Left lung (tissue), 10 donors: ENCODE measurements around the gene MAP1B. TPM values are rescaled to one million over a fixed set of nuclear protein-coding genes. Genes with fewer than 3 reads are reported as not detected.

ENCODE experiments used
- ATAC-seq: fragments of 200-7000 bp; cut with Tn5 transposase; one replicate; pipeline ENCODE4 v1.9.1; 2020; ENCODE audit warnings: moderate library complexity
- DNase-seq, 4 donors: peaks; one replicate each; pipeline ENCODE4 v3.0.0-alpha.2; 2013 to 2020
- H3K27ac ChIP-seq, 2 donors: fragments of 200-600 bp; sonication (generic) in 1 of 2; one replicate each; pipeline versions ENCODE4 v1.5.0 to v1.8.0; 2020 to 2021
- H3K27me3 ChIP-seq, 2 donors: fragments of 200-600 bp; sonication (generic) in 1 of 2; one replicate each; pipeline versions ENCODE4 v1.5.0 to v1.8.0; 2020 to 2021
- H3K36me3 ChIP-seq, 2 donors: fragments of 200-600 bp; sonication (generic) in 1 of 2; one replicate each; pipeline versions ENCODE4 v1.5.0 to v1.8.0; 2020 to 2021
- H3K4me1 ChIP-seq, 2 donors: fragments of 200-600 bp; one replicate each; pipeline ENCODE4 v1.8.0; 2021
- H3K4me3 ChIP-seq, 2 donors: fragments of 200-600 bp; sonication (generic) in 1 of 2; one replicate each; pipeline versions ENCODE4 v1.5.0 to v1.8.0; 2020 to 2021; ENCODE audit warnings: mild to moderate bottlenecking in 1 of 2
- H3K9me3 ChIP-seq, 2 donors: fragments of 200-600 bp; sonication (generic) in 1 of 2; one replicate each; pipeline versions ENCODE4 v1.5.0 to v1.8.0; 2020 to 2021
- intact Hi-C, 2 donors: fragments of 100-400 bp; cut with DNase I; formaldehyde crosslinking; loops; one replicate each; pipeline versions ENCODE4 v1.11.2 to v1.14.2; 2022
- polyA plus RNA-seq, 6 donors: library from polyadenylated mRNA; unstranded; fragments of 120-200 nt; gene quantifications; one replicate each; pipeline ENCODE4 v1.2.1, GENCODE V29; 2013; ENCODE audit not compliant: insufficient read length in 6 of 6
- total RNA-seq, 2 donors: library from RNA; stranded (reverse); fragmentation: NEBNext Ultra II Directional; extraction: Animal tissue kit (Norgen Biotek cat#: 25700); gene quantifications; one replicate each; pipeline ENCODE4 v1.2.1, GENCODE V29; 2021
- TF ChIP-seq, protein P1 (sequence below), 2 donors: fragments of 200-600 bp; sonication (generic) in 1 of 2; IDR thresholded peaks; one replicate each; pipeline versions ENCODE4 v1.5.0 to v1.8.0; 2021; ENCODE audit warnings: antibody characterized with exemption in 2 of 2
- donor health status: DM: no; HTN: yes; CAD: no.
- donor health status: DM: no; HTN: no; CAD: no.

Gene MAP1B
- total and polyA plus RNA-seq, 8 donors = 14.6 to 62.6 (median 23.3) TPM

- DNase-seq (no peak), ATAC-seq (no peak)
- Histone ChIP-seq H3K4me3 (no peak overlapping the region), H3K4me1 (no peaks in the 10 kb centered on the region), H3K36me3 (peaks cover 0 to 19% of the 10 kb centered on the region in 2 donors), H3K27ac (no peak overlapping the region), H3K9me3 (no peaks in the 10 kb centered on the region), H3K27me3 (no peaks in the 10 kb centered on the region)
- intact Hi-C loops = no loop called here
- TF ChIP-seq, protein P1, sequence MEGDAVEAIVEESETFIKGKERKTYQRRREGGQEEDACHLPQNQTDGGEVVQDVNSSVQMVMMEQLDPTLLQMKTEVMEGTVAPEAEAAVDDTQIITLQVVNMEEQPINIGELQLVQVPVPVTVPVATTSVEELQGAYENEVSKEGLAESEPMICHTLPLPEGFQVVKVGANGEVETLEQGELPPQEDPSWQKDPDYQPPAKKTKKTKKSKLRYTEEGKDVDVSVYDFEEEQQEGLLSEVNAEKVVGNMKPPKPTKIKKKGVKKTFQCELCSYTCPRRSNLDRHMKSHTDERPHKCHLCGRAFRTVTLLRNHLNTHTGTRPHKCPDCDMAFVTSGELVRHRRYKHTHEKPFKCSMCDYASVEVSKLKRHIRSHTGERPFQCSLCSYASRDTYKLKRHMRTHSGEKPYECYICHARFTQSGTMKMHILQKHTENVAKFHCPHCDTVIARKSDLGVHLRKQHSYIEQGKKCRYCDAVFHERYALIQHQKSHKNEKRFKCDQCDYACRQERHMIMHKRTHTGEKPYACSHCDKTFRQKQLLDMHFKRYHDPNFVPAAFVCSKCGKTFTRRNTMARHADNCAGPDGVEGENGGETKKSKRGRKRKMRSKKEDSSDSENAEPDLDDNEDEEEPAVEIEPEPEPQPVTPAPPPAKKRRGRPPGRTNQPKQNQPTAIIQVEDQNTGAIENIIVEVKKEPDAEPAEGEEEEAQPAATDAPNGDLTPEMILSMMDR (IDR thresholded peaks at IDR 0.05) = no peak
Measured at GRCh38 chr5:72213482-72213881, 106.2 kb downstream of the MAP1B start.

- H3K27me3 ChIP-seq = no peaks in the 10 kb centered on the region
- ATAC-seq (no peak), DNase-seq (no peak)
- no peaks in the 10 kb centered on the region for H3K9me3 ChIP-seq
- no peak overlapping the region for H3K27ac ChIP-seq
- no peaks in the 10 kb centered on the region for H3K4me1 ChIP-seq
- H3K36me3 ChIP-seq = peaks cover 0 to 26% of the 10 kb centered on the region in 2 donors
- intact Hi-C loops = no loop called here
- no peak overlapping the region for H3K4me3 ChIP-seq
- TF ChIP-seq, protein P1 (IDR thresholded peaks at IDR 0.05) = no peak
Measured at GRCh38 chr5:72214168-72214567, 106.9 kb downstream of the MAP1B start.

GRCh38 chr5:72216756-72217155, 109.5 kb downstream of the MAP1B start:
- TF ChIP-seq, protein P1 (IDR thresholded peaks at IDR 0.05) = no peak
- intact Hi-C loops = no loop called here
- Histone ChIP-seq H3K27me3 (no peaks in the 10 kb centered on the region), H3K27ac (no peak overlapping the region), H3K4me1 (no peaks in the 10 kb centered on the region), H3K36me3 (peaks cover 0 to 52% of the 10 kb centered on the region in 2 donors), H3K4me3 (no peak overlapping the region), H3K9me3 (no peaks in the 10 kb centered on the region)
- no peak for ATAC-seq
- DNase-seq = no peak

- intact Hi-C loops = no loop called here
Measured at GRCh38 chr5:72221099-72221498, 113.8 kb downstream of the MAP1B start.

DNA sequence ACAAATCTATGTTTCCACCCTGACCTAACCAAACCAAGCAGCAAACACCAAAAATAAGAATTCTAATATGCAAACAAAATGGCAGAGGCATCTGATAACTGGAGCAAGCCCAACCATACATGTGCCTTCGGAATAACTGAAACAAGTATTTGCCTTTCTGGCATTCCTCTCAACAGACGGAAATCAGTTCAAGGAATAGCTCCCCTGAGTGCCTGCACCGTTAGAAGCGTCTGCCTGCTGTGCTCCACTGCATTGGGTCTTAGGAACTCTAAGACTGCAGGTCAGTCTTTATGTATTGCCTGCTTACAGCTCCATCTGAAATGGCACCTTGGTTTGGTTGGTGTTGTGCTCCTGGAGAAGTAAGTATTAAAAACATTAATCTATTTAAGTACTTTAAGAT, 114.3 kb downstream of the MAP1B start:
- Histone ChIP-seq H3K4me1 (no peaks in the 10 kb centered on the region), H3K27ac (no peak overlapping the region), H3K4me3 (no peak overlapping the region), H3K36me3 (peaks cover 0 to 96% of the 10 kb centered on the region in 2 donors), H3K27me3 (no peaks in the 10 kb centered on the region), H3K9me3 (no peaks in the 10 kb centered on the region)
- TF ChIP-seq, protein P1 (IDR thresholded peaks at IDR 0.05) = no peak
- ATAC-seq = no peak
- intact Hi-C loops = no loop called here
- DNase-seq = no peak

More at GRCh38 chr5:72221099-72221498, 113.8 kb downstream of the MAP1B start:
- Histone ChIP-seq H3K4me3 (no peak overlapping the region), H3K27me3 (no peaks in the 10 kb centered on the region), H3K27ac (no peak overlapping the region), H3K4me1 (no peaks in the 10 kb centered on the region), H3K9me3 (no peaks in the 10 kb centered on the region), H3K36me3 (peaks cover 0 to 96% of the 10 kb centered on the region in 2 donors)
- no peak for DNase-seq
- no peak for ATAC-seq
- TF ChIP-seq, protein P1 (IDR thresholded peaks at IDR 0.05) = no peak
